Activated T-helper 1 cell treated with anti-CD3 and anti-CD28 coated beads, Interleukin-12 subunit alpha, Interleukin-12 subunit beta, Interleukin-2, Interleukin-4 antibody, amounts not matched to agents 30 ng/mL and 10 ng/mL and 1 ng/mL, durations not matched to agents 14 hours and 24 hours and 36 hours (primary cell): ENCODE measurements around the gene HOXB9. TPM values are rescaled to one million over a fixed set of nuclear protein-coding genes. Genes with fewer than 3 reads are reported as not detected.

Experiments used
- DNase-seq: peaks from one replicate; pipeline ENCODE4 v3.0.0; 2021; ENCODE audit warnings: low spot score
- H3K27ac Mint-ChIP-seq: one replicate; pipeline ENCODE4 v1.8.0; 2021; ENCODE audit warnings: mild to moderate bottlenecking, mixed read lengths
- H3K27me3 Mint-ChIP-seq: one replicate; pipeline ENCODE4 v1.8.0; 2022; ENCODE audit warnings: mild to moderate bottlenecking, moderate library complexity, mixed read lengths; ENCODE audit not compliant: insufficient read depth
- H3K36me3 Mint-ChIP-seq: one replicate; pipeline ENCODE4 v1.8.0; 2021; ENCODE audit warnings: low read depth, mixed read lengths
- H3K4me1 Mint-ChIP-seq: one replicate; pipeline ENCODE4 v1.8.0; 2021; ENCODE audit warnings: low read depth, mixed read lengths
- H3K4me3 Mint-ChIP-seq: one replicate; pipeline ENCODE4 v1.8.0; 2021; ENCODE audit warnings: mild to moderate bottlenecking, moderate library complexity, mixed read lengths
- H3K9me3 Mint-ChIP-seq: one replicate; pipeline ENCODE4 v1.8.0; 2021; ENCODE audit warnings: mixed read lengths
- intact Hi-C: fragments of 100-400 bp; cut with micrococcal nuclease; formaldehyde crosslinking; loops from one replicate; pipeline ENCODE4 v1.15.1; 2024
- total RNA-seq: library from RNA; stranded (reverse); gene quantifications from 2 replicates; pipeline ENCODE4 v1.2.3, GENCODE V29; 2022

Gene HOXB9
- total RNA-seq, 1 donor from 2014 or later, result 0.39 TPM

DNA sequence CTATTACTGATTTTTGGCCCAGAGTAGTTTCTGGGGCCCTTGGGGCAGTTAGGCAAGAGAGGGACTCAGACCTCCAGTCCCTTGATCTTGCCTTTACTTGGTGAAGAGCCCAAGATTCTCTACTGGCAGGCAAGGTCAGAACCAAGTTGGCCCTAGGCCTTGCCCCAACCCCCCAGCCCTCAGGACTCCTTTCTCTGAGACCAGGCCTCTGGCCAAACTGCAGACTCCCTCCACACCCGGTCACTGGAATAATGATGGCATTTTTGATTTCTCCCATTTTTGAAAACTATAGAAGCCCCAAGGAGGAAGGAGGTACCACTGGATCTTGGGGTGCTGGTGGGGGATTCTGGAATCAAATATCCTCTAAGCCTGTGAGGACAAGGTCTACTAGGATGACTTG is 18.0 kb upstream of the HOXB9 start:
- Mint-ChIP-seq H3K4me3 (no peak overlapping the region), H3K4me1 (peaks cover 13% of the 10 kb centered on the region), H3K27me3 (peaks cover 88% of the 10 kb centered on the region), H3K36me3 (peaks cover 2% of the 10 kb centered on the region), H3K27ac (no peak overlapping the region), H3K9me3 (no peaks in the 10 kb centered on the region)
- DNase-seq, result no peak
- intact Hi-C loops, result loop anchor here (10.0 kb wide), 1 partner anchor 351 kb away; the partner anchor contains the start of gene IGF2BP1

DNA sequence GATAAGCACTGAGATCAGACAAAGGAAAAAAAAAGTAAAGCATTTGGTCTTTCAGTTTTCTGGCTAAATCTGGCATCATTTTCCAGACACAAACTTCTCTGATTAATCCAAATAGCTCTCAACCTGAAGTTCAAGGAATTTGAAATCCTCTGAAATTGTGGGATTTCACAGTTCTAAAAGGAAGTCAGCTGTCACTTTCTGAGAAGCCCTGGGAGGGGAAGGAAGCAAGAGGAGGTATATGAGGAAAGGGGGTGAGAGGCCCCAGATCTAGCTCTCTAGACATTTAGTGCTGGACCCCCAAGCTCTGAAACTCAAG is 17.5 kb upstream of the HOXB9 start:
- DNase-seq, result no peak
- no peak overlapping the region for H3K27ac Mint-ChIP-seq
- H3K27me3 Mint-ChIP-seq, result peaks cover 88% of the 10 kb centered on the region
- no peaks in the 10 kb centered on the region for H3K9me3 Mint-ChIP-seq
- peaks cover 13% of the 10 kb centered on the region for H3K4me1 Mint-ChIP-seq
- H3K36me3 Mint-ChIP-seq, result peaks cover 2% of the 10 kb centered on the region
- no peak overlapping the region for H3K4me3 Mint-ChIP-seq
- intact Hi-C loops, result loop anchor here (10.0 kb wide), 1 partner anchor 351 kb away; the partner anchor contains the start of gene IGF2BP1

- no peak overlapping the region for H3K4me3 Mint-ChIP-seq
- intact Hi-C loops, result loop anchor here (10.0 kb wide), 1 partner anchor 352 kb away; the partner anchor contains the start of gene IGF2BP1
- H3K27ac Mint-ChIP-seq, result no peak overlapping the region
- H3K36me3 Mint-ChIP-seq, result peaks cover 2% of the 10 kb centered on the region
- H3K9me3 Mint-ChIP-seq, result no peaks in the 10 kb centered on the region
- DNase-seq, result no peak
- peaks cover 88% of the 10 kb centered on the region for H3K27me3 Mint-ChIP-seq
- H3K4me1 Mint-ChIP-seq, result peaks cover 13% of the 10 kb centered on the region
These were observed 16.9 kb upstream of the HOXB9 start for GRCh38 chr17:48642843-48643696.

DNA sequence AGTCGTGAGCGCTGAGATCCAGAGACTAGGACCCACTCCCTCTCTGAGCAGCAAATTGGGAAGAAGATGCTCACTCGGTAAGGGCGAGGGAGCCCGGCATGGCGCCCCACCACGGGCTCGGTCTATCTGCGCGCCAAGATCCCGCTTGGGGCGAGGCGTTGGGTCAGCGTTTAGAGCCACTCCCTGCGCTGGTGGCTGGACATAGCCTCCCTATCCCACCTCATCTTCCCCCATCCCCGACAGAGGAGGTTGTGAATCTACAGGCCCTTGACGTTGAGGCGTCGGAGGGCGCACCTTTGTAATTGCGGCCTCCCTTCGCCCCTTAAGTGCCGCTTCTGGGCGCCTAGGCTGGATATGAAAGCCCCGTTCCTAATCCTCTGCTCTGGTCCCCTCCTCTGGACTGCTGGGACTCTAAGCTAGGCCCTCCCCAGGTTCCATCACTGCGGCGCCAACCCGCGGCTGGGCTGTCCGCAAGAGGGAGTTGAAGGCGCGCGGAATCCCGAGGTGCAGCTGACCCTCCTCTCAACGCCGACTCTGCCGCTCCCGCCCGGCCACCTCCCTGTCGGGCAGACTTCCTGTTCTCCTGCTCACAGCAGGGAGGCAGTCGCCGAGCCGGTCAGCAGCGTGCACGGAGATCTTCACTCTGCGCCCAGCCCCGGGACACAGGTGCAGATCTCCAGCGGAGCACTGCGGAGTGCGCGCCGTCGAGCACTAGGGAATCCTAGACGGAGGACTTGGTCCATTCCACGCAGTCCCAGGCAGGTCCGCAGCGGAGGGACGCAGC is 16.1 kb upstream of the HOXB9 start:
- peaks cover 90% of the 10 kb centered on the region for H3K27me3 Mint-ChIP-seq
- H3K9me3 Mint-ChIP-seq, result no peaks in the 10 kb centered on the region
- no peak for DNase-seq
- peaks cover 13% of the 10 kb centered on the region for H3K4me1 Mint-ChIP-seq
- no peak overlapping the region for H3K4me3 Mint-ChIP-seq
- no peak overlapping the region for H3K27ac Mint-ChIP-seq
- intact Hi-C loops, result loop anchor here (10.0 kb wide), 1 partner anchor 353 kb away; the partner anchor contains the start of gene IGF2BP1
- H3K36me3 Mint-ChIP-seq, result peaks cover 2% of the 10 kb centered on the region

DNA sequence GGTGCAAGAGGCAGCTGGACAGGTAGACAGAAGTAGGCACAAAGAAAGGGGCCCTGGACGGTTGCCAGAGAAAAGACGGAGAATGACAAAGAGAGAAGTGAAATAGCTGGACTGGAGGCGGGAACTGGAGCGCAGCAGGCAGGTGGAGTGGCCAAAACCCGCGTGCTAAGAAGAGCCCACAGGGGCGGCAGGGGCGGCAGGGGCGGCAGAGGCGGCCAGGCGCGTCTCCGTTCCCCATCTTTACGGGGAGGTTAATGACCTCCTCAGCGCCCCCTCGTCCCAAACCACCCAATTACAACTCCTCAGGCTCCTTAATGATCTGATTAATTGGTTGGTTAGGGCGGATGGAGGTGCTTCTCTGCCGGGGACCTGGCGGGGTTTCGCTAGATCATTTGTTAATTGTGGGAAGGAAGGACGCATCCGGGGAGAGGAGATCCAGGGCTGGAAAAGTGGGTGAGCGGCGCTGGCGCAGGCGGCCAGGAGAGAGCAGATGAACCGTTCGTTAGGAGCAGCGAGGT is 15.4 kb upstream of the HOXB9 start:
- H3K4me1 Mint-ChIP-seq, result peaks cover 17% of the 10 kb centered on the region
- H3K4me3 Mint-ChIP-seq, result no peak overlapping the region
- intact Hi-C loops, result loop anchor here (10.0 kb wide), 1 partner anchor 353 kb away; the partner anchor contains the start of gene IGF2BP1

GRCh38 chr17:48640858-48641180 is 14.7 kb upstream of the HOXB9 start:
- Mint-ChIP-seq H3K4me3 (no peak overlapping the region), H3K27me3 (peaks cover 98% of the 10 kb centered on the region), H3K9me3 (no peaks in the 10 kb centered on the region), H3K36me3 (peaks cover 2% of the 10 kb centered on the region), H3K27ac (no peak overlapping the region), H3K4me1 (peaks cover 19% of the 10 kb centered on the region)
- no peak for DNase-seq
- intact Hi-C loops, result loop anchor here (10.0 kb wide), 1 partner anchor 354 kb away; the partner anchor contains the start of gene IGF2BP1

More for the DNA sequence above, 15.4 kb upstream of the HOXB9 start:
- Mint-ChIP-seq H3K27me3 (peaks cover 94% of the 10 kb centered on the region), H3K9me3 (no peaks in the 10 kb centered on the region), H3K27ac (peak overlapping the region; percentile 51), H3K36me3 (peaks cover 2% of the 10 kb centered on the region)
- DNase-seq, result no peak

DNA sequence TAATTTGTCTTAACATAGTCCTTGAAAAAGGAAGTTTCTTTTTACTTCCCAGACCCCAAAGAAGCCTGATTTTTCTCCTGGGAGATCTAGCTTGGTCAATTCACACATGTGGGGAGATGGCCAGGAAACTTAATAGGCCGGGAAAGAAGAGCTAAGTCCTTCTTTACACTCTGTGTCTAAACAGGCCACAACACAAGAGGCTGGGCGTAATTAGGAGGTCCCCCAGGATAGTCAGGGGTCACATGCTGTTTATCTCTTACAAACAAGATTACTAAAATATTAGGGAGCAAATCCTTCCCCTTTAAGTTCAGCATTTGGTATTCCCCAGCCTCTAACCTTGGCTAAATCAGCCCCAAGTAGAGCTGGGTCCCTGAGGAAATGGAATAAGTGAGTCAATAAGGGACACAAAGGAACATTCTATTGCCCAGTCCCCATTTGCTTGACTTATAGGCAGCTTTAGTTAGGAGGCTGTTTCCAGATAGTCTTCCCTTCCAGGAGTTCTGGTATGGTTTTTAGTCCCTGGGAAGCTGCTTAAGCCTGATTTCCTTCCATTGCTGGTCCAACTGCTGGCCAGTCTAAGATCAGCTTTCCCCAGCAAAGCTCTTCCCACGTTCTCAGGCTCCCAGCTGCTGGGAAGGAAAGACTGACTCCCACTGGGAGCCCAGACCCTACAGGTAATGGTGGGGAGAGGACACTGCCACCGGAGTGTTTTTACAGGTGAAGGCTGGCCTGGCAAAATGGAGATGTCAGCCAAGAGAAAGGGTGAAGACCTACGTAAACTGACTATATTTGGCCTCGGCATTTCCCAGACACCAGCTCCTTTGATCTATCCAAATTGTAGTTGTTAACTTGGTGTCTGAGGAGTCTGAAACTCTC is 14.1 kb upstream of the HOXB9 start:
- DNase-seq, result no peak
- Mint-ChIP-seq H3K4me1 (peaks cover 19% of the 10 kb centered on the region), H3K4me3 (no peak overlapping the region), H3K27ac (no peak overlapping the region), H3K27me3 (peaks cover 98% of the 10 kb centered on the region), H3K36me3 (peaks cover 2% of the 10 kb centered on the region), H3K9me3 (no peaks in the 10 kb centered on the region)
- intact Hi-C loops, result loop anchor here (5.0 to 10.0 kb wide), 2 partner anchors 107 to 355 kb away; partner anchors contain the start of gene IGF2BP1

DNA sequence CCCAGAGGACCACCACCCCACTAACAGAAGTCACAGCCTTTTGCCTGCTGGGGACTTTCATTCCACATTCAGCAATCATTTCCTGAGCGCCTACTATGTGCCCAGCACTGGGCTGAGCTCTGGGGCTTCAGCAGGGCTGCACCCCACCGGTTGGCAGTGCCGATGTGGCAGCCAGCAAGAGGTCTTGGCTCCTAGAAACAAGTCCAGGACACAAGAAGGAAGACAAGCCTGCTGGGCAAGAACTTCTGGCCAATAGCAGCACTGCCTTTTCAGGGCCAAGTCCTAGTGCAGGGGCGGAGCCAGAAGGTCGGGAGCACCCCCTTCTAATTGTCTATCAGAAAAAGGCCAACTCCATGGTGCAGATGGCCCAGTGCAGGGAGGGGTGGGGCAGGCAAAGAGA is 13.0 kb upstream of the HOXB9 start:
- intact Hi-C loops, result loop anchor here (5.0 kb wide), 1 partner anchor 108 kb away; no protein-coding TSS in a partner anchor

DNA sequence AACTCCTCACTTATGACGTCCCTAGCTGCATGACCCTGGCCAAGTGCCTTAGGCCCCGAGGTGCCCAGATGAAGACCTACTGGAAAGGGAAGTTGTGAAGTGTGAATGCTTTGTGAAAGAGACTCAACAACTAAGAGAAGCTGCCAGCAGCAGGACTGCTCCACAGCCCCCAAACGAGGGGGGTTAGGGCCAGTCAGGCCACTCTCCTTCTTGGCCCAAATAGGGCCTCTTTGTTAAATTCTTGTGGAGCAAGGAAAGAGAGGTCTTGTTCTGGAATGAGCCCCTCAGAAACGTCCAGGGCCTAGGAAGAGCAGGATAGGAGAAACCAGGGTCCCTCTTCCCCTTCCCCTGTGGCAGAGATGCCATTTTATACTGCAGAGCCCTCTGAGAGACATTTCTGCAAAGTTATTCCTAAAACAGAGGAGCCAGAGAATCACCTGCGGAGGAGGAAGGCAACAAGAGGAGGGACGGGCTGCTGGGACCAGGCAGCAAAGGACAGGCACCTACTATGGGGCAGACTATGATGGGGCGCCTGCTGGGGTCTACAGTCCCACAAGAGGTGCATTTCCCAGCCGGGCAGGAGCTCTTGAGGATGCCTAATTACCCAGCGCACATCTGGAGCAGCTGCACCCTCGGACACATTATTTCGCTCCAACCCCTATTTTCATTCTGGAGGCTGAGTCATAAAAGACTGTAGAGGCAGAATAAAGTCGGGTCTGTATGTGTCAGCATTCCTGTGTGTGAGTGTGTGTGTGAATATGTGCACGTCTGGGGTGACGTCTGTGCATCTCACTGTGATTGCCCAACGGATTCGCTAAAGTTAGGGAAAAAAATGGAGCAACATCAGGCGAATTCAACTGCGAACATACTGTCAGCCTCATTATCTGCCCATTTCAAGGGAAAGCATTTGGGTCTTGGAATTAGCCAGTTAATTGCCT is 11.4 kb upstream of the HOXB9 start:
- DNase-seq, result no peak
- H3K4me1 Mint-ChIP-seq, result peaks cover 17% of the 10 kb centered on the region
- no peaks in the 10 kb centered on the region for H3K9me3 Mint-ChIP-seq
- peaks cover 2% of the 10 kb centered on the region for H3K36me3 Mint-ChIP-seq
- peaks cover 94% of the 10 kb centered on the region for H3K27me3 Mint-ChIP-seq
- no peak overlapping the region for H3K4me3 Mint-ChIP-seq
- no peak overlapping the region for H3K27ac Mint-ChIP-seq
- intact Hi-C loops, result loop anchor here (5.0 kb wide), 1 partner anchor 110 kb away; no protein-coding TSS in a partner anchor

More for the DNA sequence above, 13.0 kb upstream of the HOXB9 start:
- peaks cover 97% of the 10 kb centered on the region for H3K27me3 Mint-ChIP-seq
- H3K9me3 Mint-ChIP-seq, result no peaks in the 10 kb centered on the region
- H3K4me3 Mint-ChIP-seq, result no peak overlapping the region
- H3K36me3 Mint-ChIP-seq, result peaks cover 2% of the 10 kb centered on the region
- no peak overlapping the region for H3K27ac Mint-ChIP-seq
- peaks cover 19% of the 10 kb centered on the region for H3K4me1 Mint-ChIP-seq
- DNase-seq, result no peak

DNA sequence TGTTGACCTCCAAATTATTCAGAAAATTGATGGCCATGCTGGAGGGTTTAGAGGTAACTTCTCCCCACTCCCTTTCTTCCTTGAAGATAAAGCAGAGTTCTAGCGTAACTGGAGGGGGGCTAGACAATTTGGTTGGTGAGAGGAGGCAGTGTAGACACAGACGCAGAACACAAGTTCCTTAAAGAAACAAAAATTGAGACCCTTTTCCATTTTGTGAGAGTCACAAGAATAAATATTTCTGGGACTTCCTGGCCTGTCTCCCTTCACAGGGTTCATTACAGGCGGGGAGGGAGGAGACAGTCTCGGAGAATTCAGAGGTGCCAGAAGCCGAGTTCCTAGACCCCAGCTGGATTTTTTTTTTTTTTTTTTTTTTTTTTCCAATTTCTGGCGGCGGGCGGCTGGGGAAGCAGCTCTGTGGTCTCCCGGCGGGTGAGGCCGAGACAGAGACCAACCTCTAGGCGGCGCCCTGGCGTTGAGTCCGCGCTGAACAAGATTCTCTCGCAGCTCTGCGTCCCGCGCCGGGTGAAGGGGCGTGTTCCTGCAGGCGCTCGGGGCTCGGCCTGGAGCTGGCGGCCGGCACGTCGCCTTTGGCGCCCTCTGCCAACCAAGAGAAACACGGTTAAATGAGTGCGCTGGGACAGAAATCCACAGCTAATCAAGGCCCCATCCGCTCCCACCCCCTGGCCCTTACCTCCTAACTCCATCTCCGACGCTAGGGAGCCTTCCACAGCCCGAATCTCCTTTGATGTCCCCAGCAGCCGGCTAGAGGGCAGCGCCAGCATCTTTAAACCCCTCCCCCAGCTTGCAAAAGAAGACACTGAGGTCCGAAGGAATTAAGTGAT is 10.2 kb upstream of the HOXB9 start:
- DNase-seq, result peak; percentile 52
- no peak overlapping the region for H3K27ac Mint-ChIP-seq
- intact Hi-C loops, result loop anchor here (5.0 kb wide), 1 partner anchor 111 kb away; no protein-coding TSS in a partner anchor
- H3K4me1 Mint-ChIP-seq, result peaks cover 12% of the 10 kb centered on the region
- H3K36me3 Mint-ChIP-seq, result no peaks in the 10 kb centered on the region
- H3K9me3 Mint-ChIP-seq, result no peaks in the 10 kb centered on the region
- H3K4me3 Mint-ChIP-seq, result no peak overlapping the region
- peaks cover 90% of the 10 kb centered on the region for H3K27me3 Mint-ChIP-seq
